ENCODE measurements around the gene DLX3.

DNA sequence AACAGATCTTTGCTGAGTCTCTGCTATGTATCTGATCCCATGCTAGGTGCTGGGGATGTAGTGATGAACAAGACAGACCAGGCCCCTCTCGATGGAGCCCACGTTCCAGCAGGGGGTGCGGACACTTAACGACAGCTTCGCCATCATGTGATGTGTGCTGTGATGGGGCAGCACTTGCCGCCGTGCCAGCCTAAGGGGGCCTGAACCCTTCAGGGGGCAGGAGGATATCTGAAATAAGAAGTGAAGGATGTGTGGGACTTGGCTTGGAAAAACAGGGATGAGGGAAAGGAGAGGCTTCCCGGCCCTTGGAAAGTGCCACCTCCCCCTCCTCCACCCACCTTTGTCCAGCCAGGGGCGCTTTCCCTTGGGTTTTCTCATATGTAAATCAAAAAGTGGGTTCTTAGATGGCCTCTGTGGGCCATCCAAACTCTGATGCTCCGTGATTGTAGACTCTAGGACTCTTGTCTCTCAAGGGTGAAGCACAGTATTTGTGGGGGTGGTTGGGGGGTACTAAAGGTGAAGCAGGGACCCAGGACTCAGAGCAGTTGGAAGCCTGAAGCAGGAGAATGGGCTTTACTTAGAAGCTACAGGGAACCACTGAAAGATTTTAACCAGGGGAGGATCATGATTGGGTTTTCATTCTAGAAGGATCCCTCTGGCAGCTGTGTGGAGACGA, 4.0 kb upstream of the DLX3 start:
- TF ChIP-seq, protein P1, sequence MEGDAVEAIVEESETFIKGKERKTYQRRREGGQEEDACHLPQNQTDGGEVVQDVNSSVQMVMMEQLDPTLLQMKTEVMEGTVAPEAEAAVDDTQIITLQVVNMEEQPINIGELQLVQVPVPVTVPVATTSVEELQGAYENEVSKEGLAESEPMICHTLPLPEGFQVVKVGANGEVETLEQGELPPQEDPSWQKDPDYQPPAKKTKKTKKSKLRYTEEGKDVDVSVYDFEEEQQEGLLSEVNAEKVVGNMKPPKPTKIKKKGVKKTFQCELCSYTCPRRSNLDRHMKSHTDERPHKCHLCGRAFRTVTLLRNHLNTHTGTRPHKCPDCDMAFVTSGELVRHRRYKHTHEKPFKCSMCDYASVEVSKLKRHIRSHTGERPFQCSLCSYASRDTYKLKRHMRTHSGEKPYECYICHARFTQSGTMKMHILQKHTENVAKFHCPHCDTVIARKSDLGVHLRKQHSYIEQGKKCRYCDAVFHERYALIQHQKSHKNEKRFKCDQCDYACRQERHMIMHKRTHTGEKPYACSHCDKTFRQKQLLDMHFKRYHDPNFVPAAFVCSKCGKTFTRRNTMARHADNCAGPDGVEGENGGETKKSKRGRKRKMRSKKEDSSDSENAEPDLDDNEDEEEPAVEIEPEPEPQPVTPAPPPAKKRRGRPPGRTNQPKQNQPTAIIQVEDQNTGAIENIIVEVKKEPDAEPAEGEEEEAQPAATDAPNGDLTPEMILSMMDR (IDR thresholded peaks at IDR 0.05): no peak
- TF ChIP-seq EP300 (IDR thresholded peaks at IDR 0.05): no peak
